Mesothelial cell of epicardium (in vitro differentiated cells): ENCODE measurements around the gene XRCC5. TPM values are rescaled to one million over a fixed set of nuclear protein-coding genes. Genes with fewer than 3 reads are reported as not detected.
"Not testable (repeated sequence)": the region's sequence is repeated elsewhere in the genome, so short reads cannot be mapped to it uniquely, and the experiment has no call there.

Experiments used
- DNase-seq, 2 experiments: peaks; one replicate each; pipeline ENCODE4 v3.0.0; 2021; ENCODE audit warnings: low spot score in 2 of 2; ENCODE audit not compliant: unreplicated experiment in 2 of 2
- H3K27ac Mint-ChIP-seq: 2 replicates; pipeline ENCODE4 v1.8.0; 2021; ENCODE audit warnings: mixed read lengths
- H3K27me3 Mint-ChIP-seq: 2 replicates; pipeline ENCODE4 v1.8.0; 2021; ENCODE audit warnings: low read depth, mixed read lengths
- H3K36me3 Mint-ChIP-seq: 2 replicates; pipeline ENCODE4 v1.8.0; 2021; ENCODE audit warnings: mixed read lengths
- H3K4me1 Mint-ChIP-seq: 2 replicates; pipeline ENCODE4 v1.8.0; 2021; ENCODE audit warnings: mixed read lengths
- H3K4me3 Mint-ChIP-seq: 2 replicates; pipeline ENCODE4 v1.8.0; 2021; ENCODE audit warnings: mild to moderate bottlenecking, moderate library complexity, mixed read lengths
- H3K9me3 Mint-ChIP-seq: 2 replicates; pipeline ENCODE4 v1.8.0; 2021; ENCODE audit warnings: mixed read lengths
- total RNA-seq: library from RNA; stranded (reverse); gene quantifications from 3 replicates; pipeline ENCODE4 v1.2.1, GENCODE V29; 2021
- TF ChIP-seq, protein P1 (sequence below): fragments of 200-600 bp; sonication (generic); IDR thresholded peaks from one replicate; pipeline ENCODE4 v1.5.0; 2021; ENCODE audit warnings: antibody characterized with exemption; ENCODE audit not compliant: unreplicated experiment

Gene XRCC5
- total RNA-seq, 1 donor from 2014 or later: 294 TPM

DNA sequence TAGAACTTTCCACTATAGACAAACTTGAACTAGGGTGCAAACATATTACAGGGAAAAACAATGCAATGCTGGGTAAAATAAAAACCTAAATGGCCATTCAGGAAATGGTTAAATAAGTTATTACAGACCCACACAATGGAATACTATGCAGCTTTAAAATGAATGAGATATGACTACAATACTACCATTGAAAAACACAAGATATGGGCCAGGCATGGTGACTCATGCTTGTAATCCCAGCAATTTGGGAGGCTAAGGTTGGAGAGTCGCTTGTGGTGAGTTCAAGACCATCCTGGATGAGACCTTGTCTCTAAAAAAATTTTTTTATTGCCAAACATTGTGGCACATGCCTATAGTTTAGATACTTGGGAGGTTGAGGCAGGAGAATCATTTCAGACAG is 34.4 kb upstream of the XRCC5 start:
- H3K27ac Mint-ChIP-seq: no peak overlapping the region
- H3K36me3 Mint-ChIP-seq: no peaks in the 10 kb centered on the region
- TF ChIP-seq, protein P1, sequence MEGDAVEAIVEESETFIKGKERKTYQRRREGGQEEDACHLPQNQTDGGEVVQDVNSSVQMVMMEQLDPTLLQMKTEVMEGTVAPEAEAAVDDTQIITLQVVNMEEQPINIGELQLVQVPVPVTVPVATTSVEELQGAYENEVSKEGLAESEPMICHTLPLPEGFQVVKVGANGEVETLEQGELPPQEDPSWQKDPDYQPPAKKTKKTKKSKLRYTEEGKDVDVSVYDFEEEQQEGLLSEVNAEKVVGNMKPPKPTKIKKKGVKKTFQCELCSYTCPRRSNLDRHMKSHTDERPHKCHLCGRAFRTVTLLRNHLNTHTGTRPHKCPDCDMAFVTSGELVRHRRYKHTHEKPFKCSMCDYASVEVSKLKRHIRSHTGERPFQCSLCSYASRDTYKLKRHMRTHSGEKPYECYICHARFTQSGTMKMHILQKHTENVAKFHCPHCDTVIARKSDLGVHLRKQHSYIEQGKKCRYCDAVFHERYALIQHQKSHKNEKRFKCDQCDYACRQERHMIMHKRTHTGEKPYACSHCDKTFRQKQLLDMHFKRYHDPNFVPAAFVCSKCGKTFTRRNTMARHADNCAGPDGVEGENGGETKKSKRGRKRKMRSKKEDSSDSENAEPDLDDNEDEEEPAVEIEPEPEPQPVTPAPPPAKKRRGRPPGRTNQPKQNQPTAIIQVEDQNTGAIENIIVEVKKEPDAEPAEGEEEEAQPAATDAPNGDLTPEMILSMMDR: no peak
- H3K4me3 Mint-ChIP-seq: no peak overlapping the region
- no peaks in the 10 kb centered on the region for H3K9me3 Mint-ChIP-seq
- no peaks in the 10 kb centered on the region for H3K4me1 Mint-ChIP-seq
- no peak for DNase-seq
- no peaks in the 10 kb centered on the region for H3K27me3 Mint-ChIP-seq

DNA sequence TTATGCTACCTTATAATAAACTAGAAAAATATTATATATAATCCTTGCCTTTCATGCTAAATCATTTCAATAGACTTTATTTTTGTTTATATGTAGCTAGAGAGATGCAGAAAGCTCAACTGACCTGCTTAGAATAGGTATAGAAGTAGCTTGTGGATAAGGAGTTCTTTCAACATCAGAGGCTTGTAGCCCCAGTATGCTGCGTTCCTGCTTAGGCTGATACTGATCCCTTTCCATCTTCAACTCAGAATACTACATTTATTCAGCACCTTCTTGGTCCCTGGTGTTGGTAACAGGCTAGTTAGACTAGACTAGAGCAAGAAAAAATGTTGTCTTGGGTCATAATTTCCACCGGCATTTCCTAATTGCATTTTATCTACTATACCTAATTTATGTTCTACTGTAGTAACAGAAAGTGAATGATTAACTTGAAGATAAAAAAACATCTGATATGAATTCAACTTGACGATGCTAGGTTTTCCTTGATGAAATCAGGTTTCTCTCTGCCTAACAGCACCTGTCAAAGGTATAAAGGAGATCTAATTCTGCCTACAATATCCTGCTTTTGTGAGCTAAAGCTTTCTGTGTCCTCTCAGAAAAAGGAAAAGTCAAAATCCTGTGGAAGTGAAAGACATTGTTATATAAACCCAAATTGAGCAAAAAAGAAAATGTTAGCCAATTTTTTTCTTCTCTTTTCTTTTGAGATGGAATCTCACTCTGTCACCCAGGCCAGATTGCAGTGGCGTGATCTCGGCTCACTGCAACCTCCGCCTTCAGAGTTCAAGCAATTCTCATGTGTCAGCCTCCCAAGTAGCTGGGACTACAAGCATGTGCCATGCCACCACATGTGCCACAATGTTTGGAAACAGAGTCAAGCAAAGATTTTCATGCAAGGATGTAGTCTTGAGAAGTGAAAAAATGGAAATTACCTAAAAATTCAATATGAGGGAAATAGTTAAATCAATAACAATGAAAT is 33.4 kb upstream of the XRCC5 start:
- Mint-ChIP-seq H3K4me1 (no peaks in the 10 kb centered on the region), H3K4me3 (no peak overlapping the region), H3K27ac (no peak overlapping the region), H3K27me3 (no peaks in the 10 kb centered on the region), H3K9me3 (no peaks in the 10 kb centered on the region), H3K36me3 (no peaks in the 10 kb centered on the region)
- no peak for DNase-seq
- TF ChIP-seq, protein P1: no peak

GRCh38 chr2:216078776-216079175 is 30.4 kb upstream of the XRCC5 start:
- H3K4me1 Mint-ChIP-seq: peaks cover 19% of the 10 kb centered on the region
- no peaks in the 10 kb centered on the region for H3K36me3 Mint-ChIP-seq
- peaks cover 6% of the 10 kb centered on the region for H3K27me3 Mint-ChIP-seq
- H3K4me3 Mint-ChIP-seq: no peak overlapping the region
- no peak overlapping the region for H3K27ac Mint-ChIP-seq
- no peak for DNase-seq
- TF ChIP-seq, protein P1: no peak
- H3K9me3 Mint-ChIP-seq: no peaks in the 10 kb centered on the region

GRCh38 chr2:216080048-216080447 is 29.1 kb upstream of the XRCC5 start:
- not testable (repeated sequence) for H3K9me3 Mint-ChIP-seq, H3K27me3 Mint-ChIP-seq, H3K36me3 Mint-ChIP-seq, DNase-seq, H3K27ac Mint-ChIP-seq, H3K4me3 Mint-ChIP-seq
- peaks cover 22% of the 10 kb centered on the region for H3K4me1 Mint-ChIP-seq

- DNase-seq: no peak
- peak overlapping the region; percentile 28 for H3K27ac Mint-ChIP-seq
- H3K27me3 Mint-ChIP-seq: peaks cover 6% of the 10 kb centered on the region
- no peaks in the 10 kb centered on the region for H3K9me3 Mint-ChIP-seq
- TF ChIP-seq, protein P1: no peak
- no peaks in the 10 kb centered on the region for H3K36me3 Mint-ChIP-seq
- H3K4me1 Mint-ChIP-seq: peaks cover 22% of the 10 kb centered on the region
- peak overlapping the region; percentile 73 for H3K4me3 Mint-ChIP-seq
These were observed 28.1 kb upstream of the XRCC5 start for GRCh38 chr2:216081012-216081411.

GRCh38 chr2:216081487-216082116 is 27.5 kb upstream of the XRCC5 start, which contains the start of the genes PECR and TMEM169:
Gene PECR (minus strand): TSS chr2:216081809. CDS start chr2:216081741, 68 bp downstream.
Gene TMEM169 (plus strand): TSS chr2:216081919. CDS start chr2:216095964, 14,045 bp downstream.
- TF ChIP-seq, protein P1: no peak
- Mint-ChIP-seq H3K36me3 (no peaks in the 10 kb centered on the region), H3K27me3 (peaks cover 6% of the 10 kb centered on the region), H3K4me1 (peaks cover 22% of the 10 kb centered on the region), H3K9me3 (no peaks in the 10 kb centered on the region), H3K4me3 (peak within 1 kb of the TSS; percentile 73), H3K27ac (peak within 1 kb of the TSS; percentile 67)
- peak; percentile 58 to 66 for DNase-seq
